MM.1S (cell line): ENCODE data around the gene ABCC4.

ENCODE experiments used
- EZH2phosphoT487 ChIP-seq: fragments of 300-600 bp; sonication (generic); IDR thresholded peaks from 2 replicates; pipeline ENCODE4 v1.6.1; 2018; ENCODE audit warnings: antibody characterized with exemption, low read length
- TF ChIP-seq, protein P1 (sequence below): fragments of 300-600 bp; sonication (generic); IDR thresholded peaks from 2 replicates; pipeline ENCODE4 v1.5.1; 2016; ENCODE audit warnings: antibody characterized with exemption, low read length, mixed read lengths

DNA sequence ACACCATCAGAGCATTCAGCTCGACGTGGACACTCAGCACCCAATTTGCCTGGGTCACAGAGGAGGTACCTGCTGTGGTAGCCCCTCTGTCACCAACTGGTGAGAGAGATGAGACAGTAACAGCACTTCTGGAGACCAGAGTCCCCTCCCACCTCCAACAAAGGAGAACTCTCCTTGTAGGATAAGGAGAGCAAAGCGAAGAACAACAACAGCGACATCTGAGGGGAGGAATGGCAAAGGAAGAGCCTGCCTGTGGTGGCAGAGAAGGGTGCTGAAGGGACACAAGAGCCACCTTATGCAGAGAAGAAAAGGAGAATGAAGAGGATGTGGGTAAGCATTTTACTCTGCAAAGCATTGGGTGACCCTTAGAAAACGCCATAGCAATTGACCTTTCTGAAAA is 167.8 kb downstream of the ABCC4 start:
- TF ChIP-seq, protein P1, sequence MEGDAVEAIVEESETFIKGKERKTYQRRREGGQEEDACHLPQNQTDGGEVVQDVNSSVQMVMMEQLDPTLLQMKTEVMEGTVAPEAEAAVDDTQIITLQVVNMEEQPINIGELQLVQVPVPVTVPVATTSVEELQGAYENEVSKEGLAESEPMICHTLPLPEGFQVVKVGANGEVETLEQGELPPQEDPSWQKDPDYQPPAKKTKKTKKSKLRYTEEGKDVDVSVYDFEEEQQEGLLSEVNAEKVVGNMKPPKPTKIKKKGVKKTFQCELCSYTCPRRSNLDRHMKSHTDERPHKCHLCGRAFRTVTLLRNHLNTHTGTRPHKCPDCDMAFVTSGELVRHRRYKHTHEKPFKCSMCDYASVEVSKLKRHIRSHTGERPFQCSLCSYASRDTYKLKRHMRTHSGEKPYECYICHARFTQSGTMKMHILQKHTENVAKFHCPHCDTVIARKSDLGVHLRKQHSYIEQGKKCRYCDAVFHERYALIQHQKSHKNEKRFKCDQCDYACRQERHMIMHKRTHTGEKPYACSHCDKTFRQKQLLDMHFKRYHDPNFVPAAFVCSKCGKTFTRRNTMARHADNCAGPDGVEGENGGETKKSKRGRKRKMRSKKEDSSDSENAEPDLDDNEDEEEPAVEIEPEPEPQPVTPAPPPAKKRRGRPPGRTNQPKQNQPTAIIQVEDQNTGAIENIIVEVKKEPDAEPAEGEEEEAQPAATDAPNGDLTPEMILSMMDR = no peak
- TF ChIP-seq EZH2phosphoT487 = no peak
